Measurements from ENCODE around the gene STRN. TPM values are rescaled to one million over a fixed set of nuclear protein-coding genes. Genes with fewer than 3 reads are reported as not detected.

Gene STRN
- total and polyA plus RNA-seq, 2 donors (not counting 1 experiment from before 2014, with no cell fraction given): 13.7 to 19.9 TPM

GRCh38 chr2:36854241-36854640 is 112.1 kb downstream of the STRN start:
- Histone ChIP-seq H3K36me3 (ENCODE audit: control insufficient read depth, insufficient read depth, low read length) (no peaks in the 10 kb centered on the region), H3K4me3 (replicated peaks in 1 of 4; ENCODE audit: control extremely low read depth in 1 of 4, insufficient read depth in 1 of 4, low read depth in 3 of 4, low read length in 4 of 4) (no peak overlapping the region), H3K27me3 (ENCODE audit: control insufficient read depth, insufficient read depth, low read length) (no peaks in the 10 kb centered on the region), H3K9ac (ENCODE audit: insufficient read depth, low read length) (no peak overlapping the region), H3K79me2 (ENCODE audit: control insufficient read depth, insufficient read depth, low read length) (no peaks in the 10 kb centered on the region), H3K27ac (ENCODE audit: insufficient read depth, low read length) (no peak overlapping the region), H2AFZ (ENCODE audit: low read length) (no peak overlapping the region), H3K4me1 (ENCODE audit: control insufficient read depth, extremely low read depth, insufficient read depth, low read length) (no peaks in the 10 kb centered on the region), H4K20me1 (ENCODE audit: control insufficient read depth, extremely low read depth, insufficient read depth, low read length) (no peaks in the 10 kb centered on the region), H3K4me2 (ENCODE audit: extremely low read depth, insufficient read depth, low read length) (no peak overlapping the region), H3K9me3 (ENCODE audit: control insufficient read depth, insufficient read depth, low read depth, low read length) (no peaks in the 10 kb centered on the region)
- DNase-seq (ENCODE audit: low read depth in 2 of 2): no peak
- TF ChIP-seq EZH2 (IDR thresholded peaks at IDR 0.05; ENCODE audit: low read length, missing control alignments) (no peak), CTCF (conservative IDR thresholded peaks at IDR 0.05 in 1 of 2, IDR thresholded peaks at IDR 0.05 in 1 of 2; ENCODE audit: low read depth in 1 of 2, low read length in 2 of 2) (no peak)

GRCh38 chr2:36849265-36849664 is 117.1 kb downstream of the STRN start:
- Histone ChIP-seq H3K27ac (ENCODE audit: insufficient read depth, low read length) (no peak overlapping the region), H3K4me1 (ENCODE audit: control insufficient read depth, extremely low read depth, insufficient read depth, low read length) (no peaks in the 10 kb centered on the region), H3K4me3 (replicated peaks in 1 of 4; ENCODE audit: control extremely low read depth in 1 of 4, insufficient read depth in 1 of 4, low read depth in 3 of 4, low read length in 4 of 4) (no peak overlapping the region), H3K27me3 (ENCODE audit: control insufficient read depth, insufficient read depth, low read length) (no peaks in the 10 kb centered on the region), H4K20me1 (ENCODE audit: control insufficient read depth, extremely low read depth, insufficient read depth, low read length) (no peaks in the 10 kb centered on the region), H3K9me3 (ENCODE audit: control insufficient read depth, insufficient read depth, low read depth, low read length) (no peaks in the 10 kb centered on the region), H3K9ac (ENCODE audit: insufficient read depth, low read length) (no peak overlapping the region), H3K36me3 (ENCODE audit: control insufficient read depth, insufficient read depth, low read length) (no peaks in the 10 kb centered on the region), H3K4me2 (ENCODE audit: extremely low read depth, insufficient read depth, low read length) (no peak overlapping the region), H2AFZ (ENCODE audit: low read length) (no peak overlapping the region), H3K79me2 (ENCODE audit: control insufficient read depth, insufficient read depth, low read length) (no peaks in the 10 kb centered on the region)
- TF ChIP-seq EZH2 (IDR thresholded peaks at IDR 0.05; ENCODE audit: low read length, missing control alignments) (no peak), CTCF (conservative IDR thresholded peaks at IDR 0.05 in 1 of 2, IDR thresholded peaks at IDR 0.05 in 1 of 2; ENCODE audit: low read depth in 1 of 2, low read length in 2 of 2) (no peak)
- no peak for DNase-seq (ENCODE audit: low read depth in 2 of 2)

- no peaks in the 10 kb centered on the region for H3K9me3 ChIP-seq (ENCODE audit: control insufficient read depth, insufficient read depth, low read depth, low read length)
- no peaks in the 10 kb centered on the region for H3K36me3 ChIP-seq (ENCODE audit: control insufficient read depth, insufficient read depth, low read length)
- H3K4me2 ChIP-seq (ENCODE audit: extremely low read depth, insufficient read depth, low read length): no peak overlapping the region
- TF ChIP-seq EZH2 (IDR thresholded peaks at IDR 0.05; ENCODE audit: low read length, missing control alignments) (no peak), CTCF (conservative IDR thresholded peaks at IDR 0.05 in 1 of 2, IDR thresholded peaks at IDR 0.05 in 1 of 2; ENCODE audit: low read depth in 1 of 2, low read length in 2 of 2) (no peak)
- H3K79me2 ChIP-seq (ENCODE audit: control insufficient read depth, insufficient read depth, low read length): no peaks in the 10 kb centered on the region
- H4K20me1 ChIP-seq (ENCODE audit: control insufficient read depth, extremely low read depth, insufficient read depth, low read length): no peaks in the 10 kb centered on the region
- no peak overlapping the region for H3K9ac ChIP-seq (ENCODE audit: insufficient read depth, low read length)
- DNase-seq (ENCODE audit: low read depth in 2 of 2): no peak
- no peaks in the 10 kb centered on the region for H3K4me1 ChIP-seq (ENCODE audit: control insufficient read depth, extremely low read depth, insufficient read depth, low read length)
- H3K27me3 ChIP-seq (ENCODE audit: control insufficient read depth, insufficient read depth, low read length): no peaks in the 10 kb centered on the region
- H3K4me3 ChIP-seq (replicated peaks in 1 of 4; ENCODE audit: control extremely low read depth in 1 of 4, insufficient read depth in 1 of 4, low read depth in 3 of 4, low read length in 4 of 4): no peak overlapping the region
- no peak overlapping the region for H2AFZ ChIP-seq (ENCODE audit: low read length)
- no peak overlapping the region for H3K27ac ChIP-seq (ENCODE audit: insufficient read depth, low read length)
These were observed 122.5 kb downstream of the STRN start for GRCh38 chr2:36843838-36844237.
